ENCODE data around the gene KIF5A. TPM values are rescaled to one million over a fixed set of nuclear protein-coding genes. Genes with fewer than 3 reads are reported as not detected.
"Not testable (repeated sequence)": the region's sequence is repeated elsewhere in the genome, so short reads cannot be mapped to it uniquely, and the experiment has no call there.

KIF5A gene
- total RNA-seq, 4 donors from 2014 or later, result 2.1 to 3.2 (median 2.4) TPM

- no peak for TF ChIP-seq EP300 (IDR thresholded peaks at IDR 0.05)
- no peak for TF ChIP-seq CTCF (IDR thresholded peaks at IDR 0.05)
- no peak for TF ChIP-seq POLR2AphosphoS5 (IDR thresholded peaks at IDR 0.05)
- TF ChIP-seq POLR2A (IDR thresholded peaks at IDR 0.05; ENCODE audit: low read depth), result no peak
- H3K27ac ChIP-seq (replicated peaks in 1 of 4), result no peak overlapping the region
- peaks cover 0 to 6% (median 0%) of the 10 kb centered on the region in 4 donors for H3K27me3 ChIP-seq
- H3K9me3 ChIP-seq, result no peaks in the 10 kb centered on the region
- H3K36me3 ChIP-seq, result peaks cover 0 to 10% (median 4%) of the 10 kb centered on the region in 4 donors
- peaks cover 0 to 7% (median 2%) of the 10 kb centered on the region in 4 donors for H3K4me1 ChIP-seq
- no peak overlapping the region for H3K4me3 ChIP-seq
- intact Hi-C loops (cut with DNase I), result loop anchor here (5.0 kb wide), 1 partner anchor 108 kb away; the partner anchor contains the start of gene OS9
- no peak for DNase-seq (ENCODE audit: extremely low spot score)
These were observed 34.8 kb downstream of the KIF5A start for GRCh38 chr12:57584690-57585089.

GRCh38 chr12:57585156-57585555, 35.3 kb downstream of the KIF5A start:
- H3K36me3 ChIP-seq, result peaks cover 0 to 10% (median 4%) of the 10 kb centered on the region in 4 donors
- intact Hi-C loops (cut with DNase I), result no loop called here
- H3K27ac ChIP-seq (replicated peaks in 1 of 4), result no peak overlapping the region
- peaks cover 0 to 6% (median 0%) of the 10 kb centered on the region in 4 donors for H3K27me3 ChIP-seq
- TF ChIP-seq POLR2AphosphoS5 (IDR thresholded peaks at IDR 0.05), result no peak
- TF ChIP-seq POLR2A (IDR thresholded peaks at IDR 0.05; ENCODE audit: low read depth), result no peak
- TF ChIP-seq CTCF (IDR thresholded peaks at IDR 0.05), result no peak
- TF ChIP-seq EP300 (IDR thresholded peaks at IDR 0.05), result no peak
- 96% methylated on average over 2 of the region's 2 CpGs for WGBS
- H3K4me3 ChIP-seq, result no peak overlapping the region
- H3K9me3 ChIP-seq, result no peaks in the 10 kb centered on the region
- peaks cover 0 to 9% (median 3%) of the 10 kb centered on the region in 4 donors for H3K4me1 ChIP-seq
- no peak for DNase-seq (ENCODE audit: extremely low spot score)

GRCh38 chr12:57586128-57586527, 36.3 kb downstream of the KIF5A start:
- peaks cover 0 to 10% (median 4%) of the 10 kb centered on the region in 4 donors for H3K36me3 ChIP-seq
- H3K27me3 ChIP-seq, result peaks cover 0 to 6% (median 0%) of the 10 kb centered on the region in 4 donors
- TF ChIP-seq POLR2AphosphoS5 (IDR thresholded peaks at IDR 0.05), result no peak
- no peak for TF ChIP-seq EP300 (IDR thresholded peaks at IDR 0.05)
- TF ChIP-seq POLR2A (IDR thresholded peaks at IDR 0.05; ENCODE audit: low read depth), result no peak
- TF ChIP-seq CTCF (IDR thresholded peaks at IDR 0.05), result no peak
- H3K4me1 ChIP-seq, result peaks cover 7 to 17% (median 10%) of the 10 kb centered on the region in 4 donors
- no peak overlapping the region for H3K4me3 ChIP-seq
- H3K9me3 ChIP-seq, result no peaks in the 10 kb centered on the region
- intact Hi-C loops (cut with DNase I), result no loop called here
- H3K27ac ChIP-seq (replicated peaks in 1 of 4), result no peak overlapping the region
- 90% methylated on average over 3 of the region's 3 CpGs for WGBS
- no peak for DNase-seq (ENCODE audit: extremely low spot score)

- Histone ChIP-seq H3K27me3 (peaks cover 0 to 6% (median 0%) of the 10 kb centered on the region in 4 donors), H3K27ac (replicated peaks in 1 of 4) (no peak overlapping the region), H3K4me3 (no peak overlapping the region), H3K36me3 (peaks cover 0 to 2% (median under 1%) of the 10 kb centered on the region in 4 donors), H3K9me3 (no peaks in the 10 kb centered on the region), H3K4me1 (peaks cover 7 to 21% (median 15%) of the 10 kb centered on the region in 4 donors)
- TF ChIP-seq POLR2AphosphoS5 (IDR thresholded peaks at IDR 0.05), result no peak
- no peak for TF ChIP-seq CTCF (IDR thresholded peaks at IDR 0.05)
- TF ChIP-seq EP300 (IDR thresholded peaks at IDR 0.05), result no peak
- no peak for TF ChIP-seq POLR2A (IDR thresholded peaks at IDR 0.05; ENCODE audit: low read depth)
- DNase-seq (ENCODE audit: extremely low spot score), result no peak
- 88% methylated on average over 3 of the region's 3 CpGs for WGBS
- intact Hi-C loops (cut with DNase I), result no loop called here
These were observed 37.1 kb downstream of the KIF5A start for GRCh38 chr12:57586832-57587429.

GRCh38 chr12:57588951-57589610, 39.2 kb downstream of the KIF5A start:
- intact Hi-C loops (cut with DNase I); DNase-seq (ENCODE audit: extremely low spot score); H3K9me3 ChIP-seq; H3K4me3 ChIP-seq; H3K36me3 ChIP-seq; H3K27ac ChIP-seq (replicated peaks in 1 of 4); H3K27me3 ChIP-seq: not testable (repeated sequence)
- peaks cover 7 to 34% (median 25%) of the 10 kb centered on the region in 4 donors for H3K4me1 ChIP-seq
- WGBS, result 95% methylated on average over 15 of the region's 15 CpGs

Measured in esophagus muscularis mucosa (tissue), 4 donors.